Activated T-cell treated with anti-CD3 and anti-CD28 coated beads, Interleukin-2, amount 50 U/mL, for 24 hours (primary cell): ENCODE measurements around the gene ASNSD1.

ENCODE experiments used
- DNase-seq: peaks from one replicate; pipeline ENCODE4 v3.0.0-alpha.2; 2020
- H3K27ac Mint-ChIP-seq: 2 replicates; pipeline ENCODE4 v1.8.0; 2020; ENCODE audit warnings: mild to moderate bottlenecking, mixed read lengths
- H3K27me3 Mint-ChIP-seq: 2 replicates; pipeline ENCODE4 v1.8.0; 2020; ENCODE audit warnings: mixed read lengths
- H3K36me3 Mint-ChIP-seq: 2 replicates; pipeline ENCODE4 v1.8.0; 2020; ENCODE audit warnings: low read depth, mixed read lengths
- H3K4me1 Mint-ChIP-seq: 2 replicates; pipeline ENCODE4 v1.8.0; 2020; ENCODE audit warnings: low read depth, mixed read lengths
- H3K4me3 Mint-ChIP-seq: 2 replicates; pipeline ENCODE4 v1.8.0; 2020; ENCODE audit warnings: mild to moderate bottlenecking, moderate library complexity, mixed read lengths
- H3K9me3 Mint-ChIP-seq: 2 replicates; pipeline ENCODE4 v1.8.0; 2020; ENCODE audit warnings: mixed read lengths

The ASNSD1 gene

GRCh38 chr2:189661148-189661956 lies at the start of gene ASNSD1:
Gene ASNSD1 (plus strand): TSS chr2:189661459. CDS start chr2:189666133, 4,674 bp downstream.
- Mint-ChIP-seq H3K36me3 (peaks cover 26% of the 10 kb centered on the region), H3K4me3 (no peak within 1 kb of the TSS), H3K4me1 (peaks cover 55% of the 10 kb centered on the region), H3K27ac (no peak within 1 kb of the TSS), H3K9me3 (no peaks in the 10 kb centered on the region), H3K27me3 (no peaks in the 10 kb centered on the region)
- DNase-seq, result peak; percentile 97

- no peaks in the 10 kb centered on the region for H3K27me3 Mint-ChIP-seq
- no peak overlapping the region for H3K4me3 Mint-ChIP-seq
- H3K27ac Mint-ChIP-seq, result no peak overlapping the region
- no peaks in the 10 kb centered on the region for H3K36me3 Mint-ChIP-seq
- H3K9me3 Mint-ChIP-seq, result no peaks in the 10 kb centered on the region
- H3K4me1 Mint-ChIP-seq, result peaks cover 3% of the 10 kb centered on the region
- no peak for DNase-seq
Measured at GRCh38 chr2:189613077-189613636, 48.1 kb upstream of the ASNSD1 start.

DNA sequence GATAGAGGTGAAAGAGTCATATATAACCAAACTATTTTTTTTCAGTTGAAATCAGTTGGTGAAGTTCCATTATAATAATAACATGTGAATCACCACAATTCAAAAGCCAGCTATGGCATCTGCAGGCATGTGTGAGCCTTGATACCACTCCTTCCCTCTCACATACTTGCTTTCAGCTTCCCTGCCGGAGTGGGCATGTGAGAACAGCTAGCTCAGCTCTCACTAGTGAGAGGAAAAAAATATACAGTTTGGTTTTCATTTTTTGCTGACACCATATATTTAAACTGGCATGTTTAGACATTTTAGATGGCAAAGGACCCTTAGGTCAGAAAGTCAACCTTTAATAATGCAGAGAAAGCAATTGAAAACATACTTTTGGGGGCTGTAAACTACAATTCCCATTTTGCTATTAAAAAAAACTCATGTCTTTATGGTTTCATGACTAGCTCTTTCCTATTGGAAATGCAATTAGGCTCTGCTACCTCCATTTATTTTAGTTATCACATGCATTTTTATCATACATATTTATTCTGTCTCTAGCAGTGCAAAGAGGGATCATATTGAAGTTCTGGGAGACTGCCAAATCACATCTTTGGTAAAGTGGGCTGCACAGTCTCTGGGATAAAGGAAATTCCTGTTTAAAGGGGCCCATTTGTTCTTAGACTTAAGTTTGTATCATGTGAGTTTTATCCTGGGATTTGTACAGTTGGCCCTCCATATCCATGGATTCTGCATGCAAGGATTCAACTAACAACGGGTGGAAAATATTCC lies 47.4 kb upstream of the ASNSD1 start:
- no peak for DNase-seq
- Mint-ChIP-seq H3K27ac (no peak overlapping the region), H3K9me3 (no peaks in the 10 kb centered on the region), H3K27me3 (no peaks in the 10 kb centered on the region), H3K4me3 (no peak overlapping the region), H3K36me3 (no peaks in the 10 kb centered on the region), H3K4me1 (peaks cover 3% of the 10 kb centered on the region)

GRCh38 chr2:189614585-189614984 lies 46.7 kb upstream of the ASNSD1 start:
- no peak for DNase-seq
- Mint-ChIP-seq H3K9me3 (no peaks in the 10 kb centered on the region), H3K27ac (no peak overlapping the region), H3K4me1 (peaks cover 3% of the 10 kb centered on the region), H3K4me3 (no peak overlapping the region), H3K36me3 (no peaks in the 10 kb centered on the region), H3K27me3 (no peaks in the 10 kb centered on the region)

DNA sequence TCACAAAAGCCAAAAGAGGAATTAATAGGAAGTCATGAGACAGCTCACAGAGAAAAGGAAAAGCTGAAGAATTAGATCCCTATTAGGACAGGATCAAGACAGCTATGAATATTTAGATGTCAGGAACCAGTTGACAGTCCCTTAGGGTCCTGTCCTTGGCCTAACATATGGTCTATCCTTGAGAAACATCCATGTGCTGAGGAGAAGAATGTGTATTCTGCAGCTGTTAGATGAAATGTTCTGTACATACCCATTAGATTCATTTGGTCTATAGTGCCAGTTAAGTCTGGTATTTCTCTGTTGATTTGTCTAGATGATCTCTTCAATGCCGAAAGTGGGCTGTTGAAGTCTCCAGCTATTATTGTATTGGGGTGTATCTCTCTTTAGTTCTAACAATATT lies 43.1 kb upstream of the ASNSD1 start:
- no peak overlapping the region for H3K27ac Mint-ChIP-seq
- H3K9me3 Mint-ChIP-seq, result no peaks in the 10 kb centered on the region
- H3K27me3 Mint-ChIP-seq, result no peaks in the 10 kb centered on the region
- no peak overlapping the region for H3K4me3 Mint-ChIP-seq
- H3K36me3 Mint-ChIP-seq, result no peaks in the 10 kb centered on the region
- no peak for DNase-seq
- peaks cover 3% of the 10 kb centered on the region for H3K4me1 Mint-ChIP-seq

DNA sequence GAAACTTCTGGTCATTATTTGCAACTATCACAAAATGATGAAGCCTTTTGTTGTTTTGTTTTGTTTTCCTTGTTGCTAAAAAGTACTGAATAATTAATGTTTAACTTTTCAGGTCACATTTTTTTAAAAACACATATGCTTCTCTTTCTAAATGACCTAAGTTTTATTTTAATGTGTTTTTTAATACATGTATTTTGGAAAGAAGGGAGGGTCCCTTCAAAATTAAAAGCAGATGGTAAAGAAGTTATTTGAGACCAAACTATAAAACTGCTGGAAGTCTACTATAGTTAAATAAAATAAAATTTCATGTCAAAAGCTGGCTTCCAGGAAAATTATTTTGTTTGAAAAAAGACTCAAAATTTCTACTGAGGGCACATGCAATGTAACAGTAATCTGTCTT lies 39.5 kb upstream of the ASNSD1 start:
- Mint-ChIP-seq H3K27me3 (no peaks in the 10 kb centered on the region), H3K4me3 (no peak overlapping the region), H3K4me1 (peaks cover 22% of the 10 kb centered on the region), H3K9me3 (no peaks in the 10 kb centered on the region), H3K36me3 (no peaks in the 10 kb centered on the region), H3K27ac (no peak overlapping the region)
- no peak for DNase-seq

DNA sequence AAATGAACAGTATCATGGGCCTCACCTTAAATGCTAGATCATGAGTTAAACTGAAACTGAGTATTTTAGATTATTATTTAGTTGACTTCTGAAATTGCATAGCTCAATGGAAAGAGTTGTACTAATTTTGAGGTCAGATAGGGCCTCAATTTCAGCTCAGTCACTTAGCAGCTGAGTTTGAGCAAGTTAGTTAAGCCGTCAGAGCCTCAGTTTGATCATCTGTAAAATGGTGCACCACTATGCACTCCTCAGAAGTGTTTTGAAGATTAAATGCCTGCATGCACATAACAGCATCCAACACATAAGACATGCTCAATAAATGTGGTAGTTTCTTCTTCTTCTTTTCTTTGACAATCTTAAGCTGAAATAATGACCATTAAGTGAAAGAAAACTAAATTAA lies 38.2 kb upstream of the ASNSD1 start:
- H3K36me3 Mint-ChIP-seq, result no peaks in the 10 kb centered on the region
- DNase-seq, result no peak
- no peak overlapping the region for H3K4me3 Mint-ChIP-seq
- H3K27me3 Mint-ChIP-seq, result no peaks in the 10 kb centered on the region
- H3K9me3 Mint-ChIP-seq, result no peaks in the 10 kb centered on the region
- H3K4me1 Mint-ChIP-seq, result peaks cover 22% of the 10 kb centered on the region
- H3K27ac Mint-ChIP-seq, result no peak overlapping the region

DNA sequence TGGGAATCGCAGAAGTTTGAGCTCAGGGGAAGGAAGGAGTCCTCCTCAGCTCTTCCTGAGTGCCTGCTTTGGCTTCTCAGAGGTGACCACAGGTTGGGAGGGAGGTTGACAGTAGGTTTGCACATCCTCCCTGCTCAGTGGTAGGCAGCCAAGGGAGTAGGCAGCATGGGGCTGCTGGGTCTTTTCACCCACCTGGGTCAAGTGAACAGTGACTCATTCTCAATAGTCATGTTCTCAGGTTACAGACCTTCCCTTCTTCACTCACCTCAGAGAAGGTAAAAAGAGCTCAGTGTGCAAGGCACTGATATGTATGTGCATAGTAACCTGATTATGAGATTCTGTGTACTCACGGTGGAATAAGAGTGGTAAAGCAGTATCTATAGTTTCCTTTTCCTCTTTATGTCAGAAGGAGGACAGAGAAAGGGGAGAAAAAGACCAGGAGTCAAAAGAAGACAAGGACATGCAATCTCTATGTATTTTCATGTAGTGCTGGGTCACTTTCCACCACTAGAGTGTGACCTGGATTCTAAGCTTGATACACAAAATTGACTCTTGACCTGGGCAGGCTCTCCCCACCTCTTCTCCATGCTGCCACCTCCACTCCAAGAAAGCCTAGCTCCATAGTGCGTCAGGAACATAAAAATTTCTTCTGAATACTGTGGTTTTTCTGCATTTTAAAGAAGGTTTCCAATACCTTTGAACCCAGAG lies 36.5 kb upstream of the ASNSD1 start:
- Mint-ChIP-seq H3K4me1 (peaks cover 22% of the 10 kb centered on the region), H3K27me3 (no peaks in the 10 kb centered on the region), H3K36me3 (no peaks in the 10 kb centered on the region), H3K4me3 (no peak overlapping the region), H3K27ac (no peak overlapping the region), H3K9me3 (no peaks in the 10 kb centered on the region)
- no peak for DNase-seq

- H3K36me3 Mint-ChIP-seq, result no peaks in the 10 kb centered on the region
- H3K4me3 Mint-ChIP-seq, result no peak overlapping the region
- no peaks in the 10 kb centered on the region for H3K9me3 Mint-ChIP-seq
- no peaks in the 10 kb centered on the region for H3K27me3 Mint-ChIP-seq
- DNase-seq, result no peak
- no peak overlapping the region for H3K27ac Mint-ChIP-seq
- peaks cover 22% of the 10 kb centered on the region for H3K4me1 Mint-ChIP-seq
Measured at GRCh38 chr2:189625636-189626035, 35.6 kb upstream of the ASNSD1 start.

DNA sequence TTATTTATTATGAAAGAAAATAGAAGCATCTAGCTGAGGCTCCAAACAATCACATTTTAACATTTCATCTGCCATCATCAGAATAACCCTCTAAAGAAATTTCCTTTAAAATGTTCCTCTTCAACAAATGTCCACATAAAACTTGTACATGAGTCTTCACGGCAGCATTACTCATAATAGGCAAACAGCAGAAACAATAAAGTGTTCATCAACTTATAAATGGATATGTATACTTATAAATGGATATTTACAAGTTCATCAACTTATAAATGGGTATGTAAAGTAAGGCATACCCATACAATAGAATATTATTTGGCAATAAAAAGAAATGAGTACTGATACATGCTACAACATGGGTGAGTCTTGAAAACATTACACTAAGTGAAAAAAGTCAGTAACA lies 33.5 kb upstream of the ASNSD1 start:
- Mint-ChIP-seq H3K36me3 (no peaks in the 10 kb centered on the region), H3K9me3 (no peaks in the 10 kb centered on the region), H3K27ac (no peak overlapping the region), H3K27me3 (no peaks in the 10 kb centered on the region), H3K4me3 (no peak overlapping the region), H3K4me1 (peaks cover 22% of the 10 kb centered on the region)
- no peak for DNase-seq

GRCh38 chr2:189628817-189629530 lies 32.3 kb upstream of the ASNSD1 start:
- Mint-ChIP-seq H3K27ac (no peak overlapping the region), H3K27me3 (no peaks in the 10 kb centered on the region), H3K4me3 (no peak overlapping the region), H3K36me3 (no peaks in the 10 kb centered on the region), H3K9me3 (no peaks in the 10 kb centered on the region), H3K4me1 (peaks cover 20% of the 10 kb centered on the region)
- no peak for DNase-seq

- Mint-ChIP-seq H3K36me3 (no peaks in the 10 kb centered on the region), H3K9me3 (no peaks in the 10 kb centered on the region), H3K27me3 (no peaks in the 10 kb centered on the region), H3K4me1 (peaks cover 14% of the 10 kb centered on the region), H3K27ac (no peak overlapping the region), H3K4me3 (no peak overlapping the region)
- no peak for DNase-seq
Measured at GRCh38 chr2:189629531-189630453, 31.5 kb upstream of the ASNSD1 start.

DNA sequence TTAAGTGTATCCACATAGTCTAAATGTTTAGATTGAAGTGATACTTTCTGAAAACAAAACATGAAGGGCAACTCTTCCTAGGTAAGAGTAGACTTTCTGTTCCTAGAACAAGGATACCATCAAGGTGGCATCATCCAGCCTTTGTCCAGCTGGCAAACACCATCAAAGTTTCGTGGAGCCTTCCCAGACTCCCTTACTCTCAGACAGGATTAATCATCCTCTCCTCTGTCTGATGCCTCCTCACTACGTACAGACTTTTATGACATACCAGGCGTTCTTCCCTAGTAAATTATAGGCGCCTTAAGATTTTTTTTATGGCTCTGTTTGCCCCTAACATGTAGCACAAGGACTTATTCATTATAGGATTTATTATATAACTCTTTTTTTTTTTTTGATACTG lies 29.4 kb upstream of the ASNSD1 start:
- no peaks in the 10 kb centered on the region for H3K4me1 Mint-ChIP-seq
- no peaks in the 10 kb centered on the region for H3K27me3 Mint-ChIP-seq
- no peaks in the 10 kb centered on the region for H3K9me3 Mint-ChIP-seq
- DNase-seq, result no peak
- no peak overlapping the region for H3K4me3 Mint-ChIP-seq
- no peak overlapping the region for H3K27ac Mint-ChIP-seq
- H3K36me3 Mint-ChIP-seq, result no peaks in the 10 kb centered on the region
